HG02884 (cell line): ENCODE data around the gene GRHL3.

ENCODE experiments used
- ATAC-seq: cut with Tn5 transposase; IDR thresholded peaks from one replicate; pipeline ENCODE4 v1.9.1; 2021; ENCODE audit warnings: mild to moderate bottlenecking, moderate library complexity; ENCODE audit not compliant: unreplicated experiment

The GRHL3 gene

GRCh38 chr1:24340770-24341169 lies 21.6 kb downstream of the GRHL3 start:
- no peak for ATAC-seq

- no peak for ATAC-seq
Measured at GRCh38 chr1:24341260-24341659, 22.1 kb downstream of the GRHL3 start.

- ATAC-seq: no peak
Measured at GRCh38 chr1:24343412-24344089, 24.4 kb downstream of the GRHL3 start.

GRCh38 chr1:24344090-24344742 lies 25.1 kb downstream of the GRHL3 start:
- ATAC-seq: no peak

GRCh38 chr1:24345334-24345733 lies 26.2 kb downstream of the GRHL3 start:
- ATAC-seq: no peak

GRCh38 chr1:24347159-24347934 lies 28.2 kb downstream of the GRHL3 start:
- no peak for ATAC-seq

- ATAC-seq: no peak
Measured at GRCh38 chr1:24348196-24348595, 29.0 kb downstream of the GRHL3 start.

GRCh38 chr1:24349891-24350290 lies 30.7 kb downstream of the GRHL3 start:
- ATAC-seq: no peak

GRCh38 chr1:24351247-24351646 lies 32.1 kb downstream of the GRHL3 start:
- ATAC-seq: no peak

GRCh38 chr1:24351918-24352627 lies 32.9 kb downstream of the GRHL3 start:
- no peak for ATAC-seq

GRCh38 chr1:24353292-24353891 lies 34.2 kb downstream of the GRHL3 start:
- ATAC-seq: no peak

- ATAC-seq: no peak
Measured at GRCh38 chr1:24355466-24355865, 36.3 kb downstream of the GRHL3 start.

GRCh38 chr1:24357038-24357437 lies 37.9 kb downstream of the GRHL3 start:
- ATAC-seq: no peak

- ATAC-seq: no peak
Measured at GRCh38 chr1:24360681-24361080, 41.5 kb downstream of the GRHL3 start.

- ATAC-seq: no peak
Measured at GRCh38 chr1:24361811-24362210, 42.7 kb downstream of the GRHL3 start.

- ATAC-seq: no peak
Measured at GRCh38 chr1:24362396-24362795, 43.2 kb downstream of the GRHL3 start.

- no peak for ATAC-seq
Measured at GRCh38 chr1:24362982-24363614, 43.9 kb downstream of the GRHL3 start.

- ATAC-seq: no peak
Measured at GRCh38 chr1:24363994-24364393, 44.8 kb downstream of the GRHL3 start.

GRCh38 chr1:24364605-24364974 lies 45.4 kb downstream of the GRHL3 start:
- no peak for ATAC-seq

GRCh38 chr1:24364975-24365678 lies 46.0 kb downstream of the GRHL3 start:
- no peak for ATAC-seq
